NOMO-1 treated with dmso at 0.1 percent for 144 hours (cell line): ENCODE results near the gene QSOX2.
A peak's percentile ranks its signal among the peaks of the same experiment; 100 is the strongest.

Experiments used
- DNase-seq: peaks from one replicate; lab custom pipeline; 2025; ENCODE audit not compliant: unreplicated experiment; lab: John Stamatoyannopoulos, UW

QSOX2 gene

DNA sequence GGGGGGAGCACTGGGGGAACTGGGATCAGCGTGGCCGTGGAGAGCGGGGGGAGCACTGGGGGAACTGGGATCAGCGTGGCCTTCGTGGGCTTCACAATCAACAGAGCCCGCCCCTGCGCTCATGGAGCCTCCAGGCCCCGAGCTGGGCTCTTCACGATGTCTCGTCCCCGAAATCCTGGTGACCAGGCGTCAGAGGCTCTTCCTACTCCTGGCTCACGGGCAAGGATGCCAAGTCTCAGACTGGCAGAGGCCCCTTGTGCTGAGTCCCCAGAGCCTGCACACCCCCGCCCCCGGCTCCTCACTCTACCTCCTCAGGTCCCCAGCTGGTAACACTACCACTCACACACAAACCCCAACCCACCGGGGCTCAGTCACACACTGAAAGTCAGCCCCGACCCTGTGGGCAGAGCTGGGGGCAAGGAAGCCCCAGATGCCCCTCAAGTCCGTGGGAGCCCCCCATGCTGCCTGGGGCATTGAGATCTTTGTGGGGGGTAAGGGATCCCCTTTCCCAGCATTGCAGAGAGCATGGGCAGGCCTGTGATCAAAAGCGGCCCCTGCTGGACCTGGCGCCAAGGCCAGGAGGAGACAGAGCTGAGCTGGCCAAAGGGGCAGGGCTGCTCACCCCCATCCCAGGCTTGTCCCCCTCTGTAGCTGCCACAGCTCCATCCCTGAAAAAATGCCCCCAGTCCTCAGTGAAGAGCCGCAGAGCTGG, 67.4 kb downstream of the QSOX2 start:
- DNase-seq, result no peak

DNA sequence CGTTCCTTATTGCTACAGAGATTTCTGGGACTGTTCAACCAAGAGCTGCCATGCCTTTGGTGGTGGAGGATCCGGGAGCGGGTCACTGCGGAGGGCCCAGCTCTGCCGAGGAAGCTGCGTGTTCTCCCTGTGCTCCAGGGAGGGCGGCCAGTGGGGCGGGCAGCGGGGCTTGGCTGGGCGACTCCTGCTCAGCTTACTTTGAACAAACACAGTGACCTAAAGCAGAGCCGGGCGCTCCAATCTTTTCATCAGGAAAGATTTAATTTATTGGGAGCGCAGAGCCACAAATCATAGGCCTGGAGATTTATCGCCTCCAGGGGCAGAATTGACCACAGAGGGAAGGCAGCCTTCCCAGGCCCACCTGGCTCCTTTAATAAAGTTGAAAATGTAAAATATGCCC, 68.4 kb downstream of the QSOX2 start:
- DNase-seq, result no peak

DNA sequence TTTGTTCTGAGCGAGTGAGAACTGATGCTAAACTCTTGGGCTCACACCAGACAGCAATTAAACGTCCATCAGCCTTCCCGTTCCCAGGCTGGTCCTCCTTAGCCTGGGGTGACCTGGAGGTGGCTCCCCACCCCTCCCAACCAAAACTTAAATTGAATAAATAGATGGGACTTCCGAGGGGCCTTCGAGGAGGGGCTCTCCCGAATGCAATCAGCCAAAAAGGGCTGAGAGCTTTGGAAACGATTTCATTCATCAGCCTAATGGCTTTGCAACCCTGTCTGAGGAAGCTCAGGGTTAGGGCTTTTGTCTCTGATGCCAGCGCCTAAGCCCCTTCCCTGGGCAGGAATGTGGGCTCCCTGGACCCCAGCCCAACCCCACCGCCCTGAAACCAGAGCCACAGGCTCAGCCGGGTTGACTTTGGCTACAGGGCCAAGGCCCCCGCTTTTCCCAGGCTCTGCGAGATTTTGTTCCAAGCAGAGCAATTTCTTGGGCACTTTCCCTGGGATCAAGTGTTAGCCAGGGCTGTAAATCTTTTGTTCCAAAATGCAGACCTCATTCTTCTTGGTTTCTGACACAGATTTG, 69.9 kb downstream of the QSOX2 start:
- DNase-seq, result no peak

DNA sequence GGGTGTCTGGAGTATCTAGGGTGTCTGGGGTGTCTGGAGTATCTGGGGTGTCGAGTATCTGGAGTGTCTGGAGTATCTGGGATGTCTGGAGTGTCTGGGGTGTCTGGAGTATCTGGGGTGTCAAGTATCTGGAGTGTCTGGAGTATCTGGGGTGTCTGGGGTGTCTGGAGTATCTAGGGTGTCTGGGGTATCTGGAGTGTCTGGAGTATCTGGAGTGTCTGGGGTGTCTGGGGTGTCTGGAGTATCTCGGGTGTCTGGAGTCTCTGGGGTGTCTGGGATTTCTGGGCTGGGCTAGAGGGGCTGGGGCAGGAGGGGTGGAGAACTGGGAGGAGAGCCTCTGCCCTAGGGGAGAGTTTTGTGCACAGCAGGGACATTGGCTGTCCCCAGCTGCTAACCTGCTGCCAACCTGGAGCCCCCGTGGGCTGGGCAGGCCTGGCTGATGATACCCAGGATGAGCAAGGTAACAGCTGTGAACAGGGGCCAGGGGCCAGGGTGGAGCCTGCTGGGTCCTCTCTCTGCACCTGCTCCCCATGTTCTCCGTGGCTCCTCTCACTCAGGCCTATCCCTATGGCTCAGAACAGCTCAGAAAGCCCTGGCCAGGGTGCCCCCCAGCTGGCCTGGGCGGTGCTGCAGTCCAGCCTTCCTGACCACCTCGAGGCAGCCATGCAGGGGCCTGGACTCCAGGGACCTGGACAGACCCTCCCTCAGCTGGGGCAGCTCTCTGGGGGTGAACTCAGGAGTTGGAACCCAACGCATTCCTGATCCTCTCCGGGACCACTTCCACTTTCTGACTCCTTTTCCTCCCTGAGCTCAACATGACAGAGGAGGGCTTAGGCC, 70.6 kb downstream of the QSOX2 start:
- DNase-seq, result no peak

DNA sequence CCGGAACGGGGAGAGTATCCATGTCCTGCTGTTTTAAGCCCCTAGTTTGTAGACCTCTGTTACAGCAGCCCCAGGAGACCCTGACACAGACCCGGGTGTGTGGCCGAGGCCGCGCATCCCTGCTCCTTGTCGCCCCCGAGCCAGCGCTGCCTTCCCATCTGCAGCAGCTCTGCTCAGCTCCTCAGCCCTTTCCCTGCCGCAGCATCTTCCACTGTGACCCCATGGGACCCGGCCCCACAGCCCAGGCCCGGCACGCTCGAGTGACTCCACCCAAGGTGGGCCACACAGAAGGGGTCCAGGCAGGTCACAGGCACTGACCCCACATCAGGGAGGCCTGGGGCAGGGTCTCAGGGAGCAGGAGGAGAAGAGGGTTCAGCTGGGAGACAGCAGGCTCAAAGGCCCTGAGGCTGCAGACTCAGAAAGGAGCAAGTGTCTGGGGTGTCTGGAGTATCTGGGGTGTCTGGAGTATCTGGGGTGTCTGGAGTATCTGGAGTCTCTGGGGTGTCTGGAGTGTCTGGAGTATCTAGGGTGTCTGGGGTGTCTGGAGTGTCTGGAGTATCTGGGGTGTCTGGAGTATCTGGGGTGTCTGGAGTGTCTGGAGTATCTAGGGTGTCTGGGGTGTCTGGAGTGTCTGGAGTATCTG, 71.8 kb downstream of the QSOX2 start:
- no peak for DNase-seq

DNA sequence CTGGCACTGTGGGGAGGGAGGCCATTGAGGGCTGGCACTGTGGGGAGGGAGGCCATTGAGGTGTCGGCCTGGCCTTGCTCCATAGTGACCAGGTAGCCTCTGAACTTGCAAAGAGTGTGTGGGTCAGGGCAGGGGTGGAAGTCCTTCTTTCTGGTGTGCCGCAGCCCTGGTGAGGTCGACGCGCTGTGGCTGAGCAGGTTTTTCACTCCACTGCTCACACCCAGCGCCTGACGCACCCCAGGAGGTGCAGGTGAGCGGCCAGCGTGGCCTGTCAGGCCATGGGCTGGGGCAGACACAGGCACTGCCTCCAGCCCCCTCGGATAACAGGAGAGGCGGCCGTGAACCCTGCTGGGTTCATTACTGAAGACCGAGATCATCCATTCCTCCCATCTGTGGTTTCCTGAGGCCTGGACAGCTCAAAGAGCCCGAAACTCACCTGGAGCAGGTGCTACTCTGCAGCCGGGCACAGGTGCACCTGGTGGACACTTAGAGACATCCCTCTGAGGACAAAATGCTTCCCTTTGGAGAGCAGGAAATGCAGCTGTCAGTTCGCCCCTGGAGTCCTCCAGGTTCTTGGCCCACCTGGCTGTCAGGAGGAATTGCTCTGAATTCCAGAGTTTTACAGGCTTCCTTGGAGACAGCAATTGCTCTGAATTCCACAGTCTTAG, 73.1 kb downstream of the QSOX2 start:
- DNase-seq, result no peak

DNA sequence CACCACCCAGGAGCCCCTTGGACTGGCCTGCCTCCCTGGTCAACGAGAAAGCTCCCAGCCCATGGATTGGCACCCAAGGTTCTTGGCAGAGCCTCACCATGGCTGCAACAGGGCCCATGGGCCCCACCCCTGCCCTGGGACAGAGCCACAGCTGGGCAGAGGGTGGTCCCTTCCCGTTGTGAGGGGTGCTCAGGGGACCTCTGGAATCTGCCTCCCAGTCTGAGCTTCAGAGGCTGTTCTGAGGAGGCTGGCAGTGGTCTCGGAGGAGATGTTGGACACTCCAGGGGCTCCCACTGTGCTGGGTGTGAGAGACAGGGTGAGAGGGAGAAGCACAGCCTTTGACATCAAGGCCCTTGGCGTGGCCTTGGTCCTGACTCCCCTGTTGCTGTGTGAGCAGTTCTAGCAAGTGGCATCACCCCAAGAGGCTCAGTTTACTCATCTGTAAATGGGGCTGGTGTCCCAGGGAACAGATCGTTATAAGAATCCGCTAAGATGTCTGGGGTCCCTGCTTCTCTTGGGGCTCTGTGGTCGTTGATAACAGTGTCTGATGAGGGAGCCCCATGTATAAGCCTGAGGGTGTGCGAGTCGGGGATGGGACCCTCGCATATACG, 73.7 kb downstream of the QSOX2 start:
- no peak for DNase-seq

DNA sequence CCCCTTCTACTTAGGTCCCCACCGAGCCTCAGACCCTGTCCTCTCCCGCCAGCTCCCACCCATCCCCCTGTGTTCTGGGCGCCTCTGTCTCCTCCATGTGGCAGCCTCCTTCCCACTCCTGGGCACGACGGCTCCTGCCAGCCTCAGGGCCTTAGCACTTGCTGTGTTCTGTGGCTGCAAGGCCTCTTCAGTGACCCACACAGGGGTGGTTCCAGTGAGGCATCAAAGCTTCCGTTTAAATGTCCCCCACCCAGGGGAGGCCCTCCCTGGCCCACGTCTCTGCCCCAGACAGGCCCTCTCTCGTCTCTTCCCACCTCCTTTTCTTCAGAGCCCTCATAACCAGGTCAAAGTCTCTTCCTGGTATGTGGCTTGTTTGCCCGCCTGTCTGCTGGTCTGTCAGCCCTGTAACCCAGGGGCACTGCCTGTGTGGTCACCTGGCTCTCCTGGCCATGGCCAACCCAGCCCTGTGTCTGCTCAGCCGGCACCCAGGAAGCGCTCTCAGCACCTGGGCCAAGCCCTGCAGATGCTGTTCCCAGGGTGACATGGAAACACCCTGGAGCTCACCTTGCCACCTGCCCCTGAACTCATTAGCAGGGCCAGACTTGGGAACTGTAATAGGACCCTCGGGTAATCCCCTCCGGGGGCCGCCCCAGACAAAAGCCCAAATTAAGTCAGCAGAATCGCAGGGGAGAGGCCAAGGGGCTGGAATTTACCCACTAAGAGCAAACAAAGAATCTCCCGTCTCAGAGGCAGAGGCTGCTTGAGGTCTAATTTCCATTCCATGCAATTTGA, 74.4 kb downstream of the QSOX2 start:
- no peak for DNase-seq

DNA sequence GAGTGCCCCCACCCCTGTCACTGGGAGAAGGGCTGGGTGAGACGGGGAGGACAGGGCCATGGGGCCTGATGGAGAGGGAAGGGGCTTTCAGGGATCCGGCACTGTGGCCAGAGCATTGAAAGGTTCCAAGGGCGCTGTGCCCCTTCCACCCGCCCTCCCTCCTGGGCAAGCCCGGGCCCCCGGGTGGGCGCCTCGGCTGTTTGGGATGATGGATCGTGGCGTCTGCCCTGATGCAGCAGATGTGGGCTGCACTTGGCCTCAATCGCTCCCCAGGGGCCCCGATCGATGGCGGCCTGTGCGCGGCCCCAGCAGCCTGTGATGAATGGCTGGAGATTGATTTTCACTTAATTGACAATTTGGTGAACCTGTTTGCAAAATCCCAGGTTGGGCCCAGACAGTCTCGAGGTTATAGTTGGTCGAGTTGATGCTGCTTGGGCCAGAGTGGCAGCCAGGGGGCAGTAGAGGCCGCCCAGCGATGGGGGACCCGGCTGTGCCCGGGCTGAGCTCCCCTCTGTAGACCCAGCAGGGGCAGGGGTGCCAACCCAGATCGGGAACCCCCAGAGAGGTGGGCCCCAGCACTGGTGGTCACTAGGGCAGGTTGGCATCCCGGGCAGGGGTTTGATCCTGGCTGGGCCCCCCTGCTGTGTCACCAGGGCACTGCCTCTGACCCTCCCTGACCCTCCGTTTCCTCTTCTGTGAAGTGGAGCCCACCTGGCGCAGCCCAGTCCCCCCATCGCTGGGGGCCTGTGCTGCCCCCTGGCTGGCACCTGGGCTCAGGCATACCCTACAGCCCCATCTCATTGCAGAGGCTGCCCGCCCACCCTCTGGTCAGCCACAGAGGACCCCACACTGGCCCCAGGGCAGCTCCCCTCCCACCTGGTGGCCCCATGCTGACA, 75.4 kb downstream of the QSOX2 start:
- DNase-seq, result peak; percentile 4

DNA sequence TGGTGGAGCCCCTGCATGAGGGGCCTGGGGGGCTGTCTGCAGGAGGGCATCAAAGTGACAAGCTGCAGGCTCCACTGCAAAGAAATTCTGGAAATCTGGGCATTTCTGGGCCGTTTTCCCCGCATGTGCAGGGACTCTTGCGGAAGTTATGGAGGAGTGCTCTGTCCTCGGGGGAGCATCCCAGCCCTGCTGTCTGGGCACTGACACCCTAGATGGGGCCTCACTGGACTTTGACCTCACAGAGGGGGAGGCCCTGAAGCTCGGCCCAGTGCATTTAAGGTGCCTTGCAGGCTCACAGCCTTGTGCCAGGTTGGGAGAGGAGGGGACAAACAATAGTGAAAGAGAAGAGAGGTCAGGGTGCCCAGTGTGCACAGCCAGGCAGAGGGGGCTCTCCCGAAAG, 76.1 kb downstream of the QSOX2 start:
- DNase-seq, result no peak

DNA sequence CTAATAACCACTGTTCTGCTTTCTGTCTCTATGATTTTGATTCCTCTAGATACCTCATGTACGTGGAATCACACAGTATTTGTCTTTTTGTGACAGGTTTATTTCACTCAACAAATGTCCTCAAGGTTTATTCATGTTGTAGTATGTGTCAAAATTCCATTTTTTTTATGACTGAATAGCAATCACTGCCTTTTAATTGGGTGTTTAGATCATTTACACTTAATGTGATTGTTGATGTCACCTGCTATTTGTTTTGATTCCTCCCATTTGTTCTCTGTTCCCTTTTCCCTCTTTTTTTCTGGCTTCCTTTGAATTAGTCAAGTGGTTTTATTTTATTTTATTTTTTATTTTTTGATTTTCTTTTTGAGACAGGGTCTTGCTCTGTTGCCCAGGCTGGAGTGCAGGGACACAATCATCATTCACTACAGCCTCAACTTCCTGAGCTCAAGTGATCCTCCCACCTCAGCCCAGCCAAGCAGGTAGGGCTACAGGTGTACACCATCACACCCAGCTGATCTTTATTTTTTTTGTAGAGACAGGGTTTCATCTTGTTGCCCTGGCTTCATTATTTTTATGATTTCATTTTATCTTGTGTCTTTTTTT, 82.3 kb downstream of the QSOX2 start:
- no peak for DNase-seq

DNA sequence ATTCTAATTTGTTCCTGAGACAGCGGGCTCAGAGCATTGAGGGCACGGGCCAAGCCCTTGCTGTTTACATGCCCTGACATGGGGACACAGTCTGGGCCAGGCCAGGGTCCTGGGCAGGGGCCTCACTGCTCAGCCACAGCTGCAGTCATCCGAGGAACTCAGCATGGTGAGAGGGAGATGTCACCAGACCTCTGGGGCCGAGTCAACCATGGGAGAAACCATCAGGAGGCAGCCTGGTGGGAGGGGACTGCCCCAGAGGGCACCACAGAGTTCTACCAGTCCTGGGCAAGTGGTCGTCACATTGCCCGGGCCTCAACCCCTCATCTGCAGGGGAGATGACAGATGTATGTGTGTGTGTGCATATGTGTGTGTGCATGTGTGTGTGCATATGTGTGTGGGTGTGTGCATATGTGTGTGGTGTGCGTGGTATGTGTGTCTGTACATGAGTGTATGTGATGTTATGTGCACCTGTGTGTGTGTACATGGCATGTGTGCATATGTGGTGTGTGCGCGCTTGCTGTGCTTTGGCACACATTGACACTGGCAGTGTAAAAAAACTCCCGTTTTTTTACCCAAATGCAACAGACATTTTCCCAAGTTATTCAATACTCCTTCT, 84.5 kb downstream of the QSOX2 start:
- DNase-seq, result no peak

DNA sequence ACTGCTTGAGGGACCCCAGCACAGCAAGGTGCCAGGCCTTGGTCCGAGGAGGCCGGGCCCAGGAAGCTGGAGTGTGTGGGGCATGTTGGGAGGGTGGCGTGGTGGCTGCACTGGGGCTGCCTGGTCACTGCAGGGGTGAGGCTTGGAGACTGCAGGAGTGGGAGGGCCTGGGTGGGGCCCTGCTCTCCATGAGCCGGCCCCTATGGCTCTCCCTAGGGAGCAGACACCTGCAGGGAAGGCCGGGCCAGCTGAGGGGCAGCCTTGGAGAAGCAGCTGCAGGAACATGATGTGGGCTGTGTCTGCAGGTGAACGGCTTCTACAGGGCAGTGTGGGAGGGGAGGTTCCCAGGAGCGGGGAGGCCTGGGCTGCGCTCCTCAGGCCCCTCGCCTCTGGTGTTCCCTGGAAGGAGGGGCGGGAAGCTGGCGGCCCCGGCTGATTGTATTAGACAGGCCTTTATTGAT, 85.2 kb downstream of the QSOX2 start:
- no peak for DNase-seq

DNA sequence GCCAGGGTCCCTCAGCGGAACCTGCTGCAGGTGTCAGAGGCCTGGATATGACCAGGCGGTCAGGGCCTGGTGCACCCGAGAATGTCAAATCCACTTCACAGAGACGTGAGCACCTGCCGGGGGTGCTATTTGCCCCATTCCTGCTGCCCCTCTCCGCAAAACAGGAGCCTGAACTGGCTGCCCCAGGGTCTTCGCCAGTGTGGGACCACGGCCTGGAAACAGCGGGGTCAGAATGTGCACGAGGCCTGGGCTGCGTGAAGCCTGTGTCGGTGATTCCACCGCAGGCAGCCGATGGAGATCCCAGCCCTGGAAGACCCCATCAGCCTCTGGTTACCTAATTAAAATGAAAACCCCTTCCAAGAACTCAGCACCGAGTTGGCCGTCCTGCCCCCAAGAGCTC, 85.8 kb downstream of the QSOX2 start:
- no peak for DNase-seq

DNA sequence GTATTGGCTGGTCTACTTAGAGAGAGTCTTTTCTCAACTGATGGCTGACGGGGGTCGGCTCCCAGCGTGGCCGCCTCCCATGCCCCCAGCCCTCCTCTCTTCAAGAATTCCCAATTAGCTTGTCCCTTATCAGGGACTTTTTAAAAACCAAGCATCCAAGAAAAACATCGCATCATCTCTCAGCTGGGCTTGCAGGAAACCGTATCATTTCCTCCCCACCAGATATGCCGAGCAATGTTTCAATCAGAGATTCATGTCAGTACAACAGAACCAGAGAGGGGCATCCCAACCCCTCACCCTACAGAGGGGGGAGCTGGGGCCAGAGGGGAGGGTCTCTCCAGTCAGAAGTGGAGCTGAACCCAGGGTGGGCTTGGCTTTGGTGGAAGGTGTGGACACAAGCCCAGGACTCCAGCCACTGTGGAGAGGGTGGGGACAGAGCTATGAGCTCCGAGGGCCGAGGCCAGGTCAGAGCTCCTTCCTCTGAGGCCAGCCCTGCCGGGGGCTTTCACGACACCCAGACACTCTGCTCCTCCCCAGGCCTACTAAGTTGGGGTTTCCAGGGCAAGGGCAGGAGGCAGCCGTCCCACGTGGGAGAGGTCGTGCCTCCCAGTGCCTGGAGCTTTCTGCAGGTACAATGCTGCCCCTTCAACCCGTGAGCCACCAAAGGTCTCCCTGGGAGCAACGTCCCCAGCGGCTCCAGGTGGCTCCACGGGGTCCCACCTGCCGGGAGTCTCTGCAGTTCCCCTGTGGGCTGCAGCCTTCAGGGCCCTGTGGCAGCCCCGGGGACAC, 87.9 kb downstream of the QSOX2 start:
- DNase-seq, result no peak
